HG03457 (cell line): ENCODE data around the gene RAB5IF.

Source experiments
- ATAC-seq: cut with Tn5 transposase; IDR thresholded peaks from one replicate; pipeline ENCODE4 v1.9.1; 2021; ENCODE audit warnings: moderate number of reproducible peaks; ENCODE audit not compliant: unreplicated experiment

RAB5IF gene

DNA sequence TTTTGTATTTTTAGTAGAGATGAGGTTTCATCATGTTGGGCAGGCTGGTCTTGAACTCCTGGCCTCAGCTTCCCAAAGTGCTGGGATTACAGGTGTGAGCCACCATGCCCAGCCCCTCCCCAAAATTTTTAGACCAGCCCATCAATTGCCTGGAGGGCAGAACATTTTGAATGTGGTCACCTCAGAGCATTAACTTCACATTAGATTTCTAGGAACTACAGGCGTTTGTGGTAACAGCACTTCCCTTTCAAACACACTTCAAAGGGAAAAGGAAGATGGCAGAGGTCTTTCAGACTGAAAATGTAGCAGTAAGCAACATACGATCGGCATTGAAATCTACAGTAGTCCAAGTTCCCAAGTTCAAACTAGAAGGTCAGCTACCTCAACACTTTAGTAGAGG lies 52.7 kb downstream of the RAB5IF start:
- ATAC-seq: no peak
